GM12878 (cell line): Measurements from ENCODE around the gene APC2.

ENCODE experiments used
- DPF2 ChIP-seq: fragments of 450-650 bp; IDR thresholded peaks from 2 replicates; pipeline ENCODE4 v1.6.1; 2017; ENCODE audit warnings: mild to moderate bottlenecking
- MAX ChIP-seq: IDR thresholded peaks from 2 replicates; pipeline ENCODE4 v1.6.1; 2012; ENCODE audit warnings: low read depth, low read length, improper control_type of control experiment
- RAD51 ChIP-seq: fragments of 450-650 bp; IDR thresholded peaks from 2 replicates; pipeline ENCODE4 v1.6.1; 2016; ENCODE audit warnings: moderate library complexity, mild to moderate bottlenecking, inconsistent platforms
- TAF1 ChIP-seq: IDR thresholded peaks from 2 replicates; pipeline ENCODE4 v1.6.1; 2011; ENCODE audit warnings: mild to moderate bottlenecking, low read depth, low read length, borderline replicate concordance
- YY1 ChIP-seq: IDR thresholded peaks from 2 replicates; pipeline ENCODE4 v1.6.1; 2011; ENCODE audit warnings: low read depth, mild to moderate bottlenecking, low read length
- TF ChIP-seq, protein P1 (sequence below): IDR thresholded peaks from 2 replicates; pipeline ENCODE4 v1.6.1; 2012; ENCODE audit warnings: low read depth, low read length, improper control_type of control experiment
- TF ChIP-seq, protein P2 (sequence below): fragments of 450-650 bp; IDR thresholded peaks from 2 replicates; pipeline ENCODE4 v1.6.1; 2017; ENCODE audit warnings: mild to moderate bottlenecking, low read depth, inconsistent platforms; ENCODE audit not compliant: poor library complexity, severe bottlenecking

- TF ChIP-seq TAF1, result no peak
- TF ChIP-seq, protein P1, sequence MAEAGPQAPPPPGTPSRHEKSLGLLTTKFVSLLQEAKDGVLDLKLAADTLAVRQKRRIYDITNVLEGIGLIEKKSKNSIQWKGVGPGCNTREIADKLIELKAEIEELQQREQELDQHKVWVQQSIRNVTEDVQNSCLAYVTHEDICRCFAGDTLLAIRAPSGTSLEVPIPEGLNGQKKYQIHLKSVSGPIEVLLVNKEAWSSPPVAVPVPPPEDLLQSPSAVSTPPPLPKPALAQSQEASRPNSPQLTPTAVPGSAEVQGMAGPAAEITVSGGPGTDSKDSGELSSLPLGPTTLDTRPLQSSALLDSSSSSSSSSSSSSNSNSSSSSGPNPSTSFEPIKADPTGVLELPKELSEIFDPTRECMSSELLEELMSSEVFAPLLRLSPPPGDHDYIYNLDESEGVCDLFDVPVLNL, result no peak
- no peak for TF ChIP-seq MAX
- no peak for TF ChIP-seq RAD51
- TF ChIP-seq, protein P2, sequence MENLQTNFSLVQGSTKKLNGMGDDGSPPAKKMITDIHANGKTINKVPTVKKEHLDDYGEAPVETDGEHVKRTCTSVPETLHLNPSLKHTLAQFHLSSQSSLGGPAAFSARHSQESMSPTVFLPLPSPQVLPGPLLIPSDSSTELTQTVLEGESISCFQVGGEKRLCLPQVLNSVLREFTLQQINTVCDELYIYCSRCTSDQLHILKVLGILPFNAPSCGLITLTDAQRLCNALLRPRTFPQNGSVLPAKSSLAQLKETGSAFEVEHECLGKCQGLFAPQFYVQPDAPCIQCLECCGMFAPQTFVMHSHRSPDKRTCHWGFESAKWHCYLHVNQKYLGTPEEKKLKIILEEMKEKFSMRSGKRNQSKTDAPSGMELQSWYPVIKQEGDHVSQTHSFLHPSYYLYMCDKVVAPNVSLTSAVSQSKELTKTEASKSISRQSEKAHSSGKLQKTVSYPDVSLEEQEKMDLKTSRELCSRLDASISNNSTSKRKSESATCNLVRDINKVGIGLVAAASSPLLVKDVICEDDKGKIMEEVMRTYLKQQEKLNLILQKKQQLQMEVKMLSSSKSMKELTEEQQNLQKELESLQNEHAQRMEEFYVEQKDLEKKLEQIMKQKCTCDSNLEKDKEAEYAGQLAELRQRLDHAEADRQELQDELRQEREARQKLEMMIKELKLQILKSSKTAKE, result no peak
- no peak for TF ChIP-seq DPF2
- TF ChIP-seq YY1, result no peak
Observed at GRCh38 chr19:1474011-1474764, 24.3 kb downstream of the APC2 start.
